GM18502 (cell line): ENCODE data around the gene INS.
"Not testable (repeated sequence)": the region's sequence is repeated elsewhere in the genome, so short reads cannot be mapped to it uniquely, and the experiment has no call there.

Source experiments
- ATAC-seq: cut with Tn5 transposase; IDR thresholded peaks from one replicate; pipeline ENCODE4 v1.9.1; 2021; ENCODE audit warnings: mild to moderate bottlenecking; ENCODE audit not compliant: unreplicated experiment, poor library complexity

Gene INS

DNA sequence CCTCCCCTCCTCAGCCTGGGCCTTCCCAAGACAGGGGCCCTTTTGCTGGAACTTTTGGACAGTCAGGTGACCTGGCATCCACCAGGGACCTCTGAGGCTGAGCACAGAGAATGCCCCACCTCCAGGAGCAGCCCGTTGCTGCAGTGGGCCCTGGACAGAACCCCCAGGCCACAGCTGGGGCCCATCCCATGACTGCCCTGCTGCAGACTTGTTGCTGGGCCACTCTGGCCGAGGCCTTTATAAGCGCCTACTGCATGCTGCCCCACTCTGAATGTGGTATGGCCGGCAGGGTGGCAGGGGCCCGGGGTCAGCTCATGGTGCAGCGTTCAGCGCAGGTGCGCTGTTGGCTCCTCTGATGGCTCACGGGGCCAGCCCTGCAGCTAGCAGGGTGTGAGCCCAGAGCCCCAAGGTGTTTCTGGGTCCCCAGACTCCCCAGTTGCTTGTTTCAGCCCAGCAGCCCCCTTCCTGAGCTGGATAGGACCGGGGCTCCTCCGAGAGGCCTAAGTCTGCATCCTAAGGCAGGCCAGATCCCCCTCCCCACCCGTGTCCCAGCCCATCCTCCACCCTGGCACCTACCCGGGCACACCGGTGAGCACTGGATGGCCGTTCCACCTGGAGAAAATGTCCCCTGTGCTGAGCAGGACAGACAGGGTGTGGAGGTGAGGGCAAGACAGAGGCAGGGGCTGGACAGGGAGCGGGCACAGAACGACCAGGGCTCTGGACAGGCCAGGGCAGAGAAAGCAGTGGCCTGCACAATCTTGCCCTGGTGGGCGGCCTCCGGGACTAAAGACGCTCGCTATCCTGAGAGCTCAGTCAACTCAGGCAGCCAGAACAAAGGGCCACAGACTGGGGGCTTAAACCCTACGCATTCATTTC, 38.7 kb upstream of the INS start:
- no peak for ATAC-seq

- ATAC-seq: no peak
Observed at GRCh38 chr11:2198621-2199365, 37.8 kb upstream of the INS start.

DNA sequence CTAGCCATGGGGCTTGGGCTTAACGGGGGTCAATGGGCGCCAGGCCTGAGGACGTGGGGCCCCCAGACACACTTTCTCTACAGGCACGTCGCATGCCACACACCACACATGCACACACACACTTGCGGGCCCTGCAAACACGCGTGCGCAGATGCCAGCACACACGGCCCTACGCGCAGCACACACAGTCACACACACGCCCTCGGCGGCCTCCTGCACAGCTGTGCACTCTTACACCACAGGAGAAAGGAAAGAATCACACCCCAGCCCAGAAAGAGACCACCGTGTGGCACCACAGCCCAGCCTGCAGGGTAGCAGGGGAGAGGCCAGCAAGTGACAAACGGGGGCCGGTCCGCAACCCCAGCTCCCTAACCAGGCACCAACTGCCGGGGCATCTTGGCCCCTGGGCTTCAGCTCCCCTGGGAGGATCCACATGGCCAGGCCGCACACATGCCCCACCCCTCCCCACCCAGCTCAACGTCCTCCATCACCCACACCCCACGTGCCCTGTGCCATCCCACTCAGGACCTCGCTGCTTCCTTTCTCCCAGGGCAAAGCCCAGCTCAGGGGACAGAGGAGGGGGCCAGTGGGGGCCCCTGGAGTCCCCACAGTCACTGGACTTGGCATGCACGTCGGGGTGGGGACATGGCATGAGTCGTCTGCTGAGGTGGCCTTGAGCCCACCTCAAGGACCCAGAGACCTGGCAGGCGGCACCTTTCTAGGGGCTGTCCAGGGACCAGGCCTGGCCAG, 36.9 kb upstream of the INS start:
- ATAC-seq: no peak

GRCh38 chr11:2196970-2197770, 36.2 kb upstream of the INS start:
- no peak for ATAC-seq

DNA sequence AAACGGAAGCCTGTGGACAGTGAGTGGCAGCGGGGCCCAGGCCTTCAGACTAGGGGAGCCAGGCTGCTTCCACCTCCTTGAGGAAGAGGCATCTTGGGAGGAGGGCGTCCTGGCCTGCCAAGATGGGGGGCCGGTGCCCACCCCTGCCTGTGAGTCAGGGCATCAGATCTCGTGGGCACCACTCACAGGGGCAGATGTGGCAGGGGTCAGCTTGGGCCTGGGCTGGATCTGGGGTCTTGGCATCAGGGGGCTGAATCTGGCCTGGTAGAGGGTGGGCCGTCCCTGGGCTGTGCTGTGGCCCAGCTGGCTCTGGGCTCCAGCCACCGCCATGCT, 34.7 kb upstream of the INS start:
- ATAC-seq: no peak

DNA sequence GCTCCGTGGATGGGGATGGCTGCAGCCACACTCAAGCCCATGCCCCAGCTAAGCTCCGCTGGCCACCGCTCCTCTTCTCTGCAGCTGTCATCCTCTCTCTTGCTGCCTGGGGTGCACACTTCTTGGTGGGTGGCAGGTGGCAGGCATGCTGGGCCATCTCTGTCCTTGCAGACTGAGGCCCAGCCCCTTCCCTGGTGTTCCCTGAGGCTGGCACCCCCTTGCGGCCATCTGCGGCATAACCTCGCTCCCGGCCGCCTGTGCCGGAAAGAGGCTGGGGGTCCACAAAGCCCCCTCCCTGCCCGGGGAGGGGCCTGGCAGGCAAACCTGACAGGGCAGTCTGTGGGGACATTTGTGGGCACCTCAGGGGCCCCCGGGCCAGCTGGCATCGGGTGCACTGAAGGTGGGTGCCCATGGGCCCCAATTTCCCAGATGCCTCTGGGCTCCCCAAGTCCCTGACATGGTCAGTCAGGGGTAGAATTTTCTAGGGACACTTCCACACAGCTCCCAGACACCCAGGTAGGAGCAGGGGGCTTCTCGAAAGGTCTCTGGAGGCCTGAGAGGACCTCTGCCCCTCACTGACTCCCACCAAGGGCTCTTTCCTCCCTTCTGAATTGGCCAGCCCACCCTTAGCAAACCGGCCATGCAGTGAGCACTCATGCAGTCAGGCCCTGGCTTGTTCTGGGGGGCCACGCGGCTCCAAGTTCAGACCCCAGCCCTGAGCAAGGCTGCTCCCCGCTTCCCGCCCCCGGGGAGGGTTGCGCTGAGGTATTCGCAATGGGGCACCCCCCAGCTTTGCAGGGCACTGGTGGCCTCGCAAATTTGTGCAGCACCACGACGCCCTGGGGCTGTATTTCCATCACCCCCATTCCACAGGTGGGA, 34.1 kb upstream of the INS start:
- ATAC-seq: no peak

DNA sequence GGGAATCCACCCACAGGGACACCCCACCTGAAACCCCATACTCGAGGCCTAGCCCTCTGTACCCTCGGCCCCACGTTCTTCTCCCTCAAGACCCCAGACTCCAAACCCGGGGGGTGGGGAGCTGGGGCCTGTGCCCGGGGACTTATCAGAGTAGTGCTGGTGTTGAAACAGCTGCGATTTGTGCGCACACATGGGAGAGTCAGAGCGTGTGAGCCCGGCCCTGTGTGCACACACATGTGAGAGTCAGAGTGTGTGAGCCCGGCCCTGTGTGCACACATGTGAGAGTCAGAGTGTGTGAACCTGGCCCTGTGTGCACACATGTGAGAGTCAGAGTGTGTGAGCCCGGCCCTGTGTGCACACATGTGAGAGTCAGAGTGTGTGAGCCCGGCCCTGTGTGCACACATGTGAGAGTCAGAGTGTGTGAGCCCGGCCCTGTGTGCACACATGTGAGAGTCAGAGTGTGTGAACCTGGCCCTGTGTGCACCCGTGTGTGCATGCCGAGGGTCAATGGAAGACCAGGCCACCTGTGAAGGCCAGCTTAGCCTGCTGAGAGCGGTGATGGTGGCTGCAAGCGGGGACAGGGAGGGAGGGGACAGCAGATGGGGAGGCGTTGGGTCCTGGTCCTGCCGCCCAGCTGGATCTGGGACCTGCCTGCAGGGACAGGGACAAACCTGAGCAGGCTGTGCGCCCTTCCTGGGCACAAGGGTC, 33.0 kb upstream of the INS start:
- not testable (repeated sequence) for ATAC-seq

DNA sequence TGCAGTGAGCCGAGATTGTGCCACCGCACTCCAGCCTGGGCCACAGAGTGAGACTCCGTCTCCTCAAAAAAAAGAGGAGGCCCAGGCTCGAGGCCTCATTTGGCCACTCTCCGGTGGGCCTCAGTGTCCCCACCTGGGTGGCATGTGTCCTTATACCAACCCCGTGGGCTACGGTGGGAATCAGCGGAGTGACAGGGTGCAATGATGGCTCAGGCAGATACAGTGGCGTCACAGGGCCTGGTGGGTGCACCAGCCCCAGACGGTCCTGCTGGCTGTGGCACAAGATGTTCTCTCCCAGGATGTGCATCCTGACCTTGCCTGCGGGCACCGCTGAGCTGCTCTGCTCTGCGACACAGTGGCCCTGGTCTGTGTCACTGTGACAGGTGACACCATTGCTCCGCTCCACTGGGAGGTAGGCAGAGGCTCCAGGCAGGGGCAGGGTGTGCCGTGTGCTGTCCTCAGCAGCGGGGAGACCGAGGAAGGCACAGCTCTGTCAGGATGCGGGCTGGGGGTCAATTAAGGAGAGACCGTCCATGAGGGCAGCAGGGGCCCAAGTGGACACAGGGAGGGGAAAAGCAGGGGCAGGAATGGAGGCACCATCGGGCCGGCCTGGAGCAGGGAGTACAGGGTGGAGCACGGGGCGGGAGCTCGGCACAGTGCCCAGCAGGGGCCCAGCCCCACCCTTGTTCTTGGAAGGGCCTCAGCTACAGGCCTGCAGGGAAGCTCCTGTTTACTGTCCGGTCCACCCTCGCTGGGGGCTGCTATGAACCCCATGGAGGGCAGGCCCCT, 32.3 kb upstream of the INS start:
- ATAC-seq: no peak

GRCh38 chr11:2192435-2192834, 31.4 kb upstream of the INS start:
- ATAC-seq: no peak

DNA sequence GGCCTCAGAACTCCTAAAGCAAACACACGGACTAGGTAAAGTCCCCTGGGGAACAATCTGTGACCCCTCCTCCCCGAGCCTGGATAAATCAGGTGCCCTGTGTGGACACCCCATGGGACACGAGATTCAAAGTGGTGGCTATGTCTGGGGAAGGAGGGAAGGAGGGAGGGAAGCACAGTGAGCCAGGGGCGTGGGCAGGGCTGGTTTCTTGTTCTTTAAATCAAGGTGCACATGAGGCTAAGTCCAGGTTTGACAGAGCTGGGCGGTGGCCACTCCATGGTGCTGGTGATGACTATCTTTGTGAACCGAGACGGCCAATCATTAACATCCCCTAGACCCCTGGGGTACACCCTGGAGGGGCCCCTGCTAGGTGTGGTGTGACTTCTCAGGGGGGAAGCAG, 30.9 kb upstream of the INS start:
- ATAC-seq: no peak

GRCh38 chr11:2190657-2191471, 29.9 kb upstream of the INS start:
- no peak for ATAC-seq

GRCh38 chr11:2189938-2190656, 29.1 kb upstream of the INS start:
- ATAC-seq: no peak

GRCh38 chr11:2188745-2189144, 27.7 kb upstream of the INS start:
- ATAC-seq: no peak

DNA sequence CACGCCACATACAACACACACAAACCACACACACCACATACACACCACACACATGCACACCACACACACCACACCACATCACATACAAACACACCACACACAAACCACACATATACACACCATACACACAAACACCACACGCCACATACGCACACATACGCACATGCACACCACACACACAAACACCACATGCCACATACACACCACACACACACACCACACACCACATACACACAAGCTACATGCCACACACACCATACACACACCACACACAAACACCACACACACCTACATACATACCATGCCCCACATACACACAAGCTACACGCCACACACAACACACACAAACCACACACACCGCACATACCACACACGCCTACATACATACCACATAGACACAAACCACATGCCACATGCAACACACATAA, 26.3 kb upstream of the INS start:
- no peak for ATAC-seq

DNA sequence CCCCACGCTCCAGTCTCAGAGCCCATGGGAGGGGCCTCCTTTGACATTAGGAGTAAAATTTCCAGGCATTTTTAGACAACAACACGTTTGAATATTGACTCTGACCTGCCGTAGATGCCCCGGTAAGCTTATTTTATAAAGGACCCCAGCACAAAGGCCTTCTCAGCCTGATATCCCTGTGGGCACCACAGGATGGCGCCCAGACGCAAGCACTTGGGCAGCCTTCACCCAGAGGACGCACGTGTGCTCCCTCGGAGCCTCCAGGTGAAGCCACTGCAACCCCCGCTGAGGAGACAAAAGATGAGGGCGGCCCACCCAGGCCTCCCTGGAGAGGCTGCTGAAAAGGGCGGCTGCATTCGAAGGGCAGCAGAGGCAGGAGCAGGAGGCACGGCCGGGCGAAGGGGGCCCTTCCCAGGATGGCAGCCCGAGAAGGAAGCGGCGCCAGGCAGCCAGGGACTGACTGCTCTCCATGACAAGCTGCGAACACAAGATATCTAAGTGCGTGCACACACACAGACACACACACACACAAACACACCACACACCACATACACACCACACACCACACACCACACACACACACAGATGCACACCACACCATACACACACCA, 25.8 kb upstream of the INS start:
- ATAC-seq: no peak
